ENCODE measurements around the gene PPP1R1A.

PPP1R1A gene

GRCh38 chr12:54535474-54535873 lies 53.0 kb downstream of the PPP1R1A start:
- no peak for DNase-seq (ENCODE audit: low read depth in 2 of 2)

DNA sequence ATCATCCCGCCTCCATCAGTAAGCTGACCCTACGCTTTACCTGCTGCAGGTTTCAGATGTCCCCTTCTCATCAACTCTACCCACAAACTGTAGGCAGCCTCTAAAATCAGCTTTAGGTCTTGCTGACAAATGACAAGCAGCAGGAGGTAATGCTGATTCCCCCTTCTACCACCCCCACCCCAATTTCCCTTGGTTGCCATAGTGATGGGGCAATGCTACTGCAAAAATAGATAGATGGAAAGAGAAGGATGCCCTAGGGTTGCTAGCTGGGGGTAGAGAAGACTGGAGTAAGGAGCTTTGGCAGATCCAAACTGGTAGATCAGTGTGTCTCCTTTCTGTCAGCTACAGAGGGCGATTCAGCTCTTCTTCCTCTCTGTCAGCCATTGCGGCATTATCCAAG lies 58.9 kb downstream of the PPP1R1A start:
- DNase-seq (ENCODE audit: low read depth in 2 of 2), result no peak

All from stimulated activated CD8-positive, alpha-beta memory T cell treated with anti-CD3 and anti-CD28 coated beads, Interleukin-7, amount 100 ng/mL, for 1 hour (primary cell).